GM12873 (cell line): ENCODE measurements around the gene ST8SIA2.

Experiments
- TF ChIP-seq, protein P1 (sequence below): IDR thresholded peaks from 2 replicates; pipeline ENCODE4 v1.5.1; 2012; ENCODE audit warnings: low read depth, mild to moderate bottlenecking, moderate library complexity, low read length, control low read depth; ENCODE audit not compliant: insufficient read depth; ENCODE audit errors: missing control alignments

ST8SIA2 gene

DNA sequence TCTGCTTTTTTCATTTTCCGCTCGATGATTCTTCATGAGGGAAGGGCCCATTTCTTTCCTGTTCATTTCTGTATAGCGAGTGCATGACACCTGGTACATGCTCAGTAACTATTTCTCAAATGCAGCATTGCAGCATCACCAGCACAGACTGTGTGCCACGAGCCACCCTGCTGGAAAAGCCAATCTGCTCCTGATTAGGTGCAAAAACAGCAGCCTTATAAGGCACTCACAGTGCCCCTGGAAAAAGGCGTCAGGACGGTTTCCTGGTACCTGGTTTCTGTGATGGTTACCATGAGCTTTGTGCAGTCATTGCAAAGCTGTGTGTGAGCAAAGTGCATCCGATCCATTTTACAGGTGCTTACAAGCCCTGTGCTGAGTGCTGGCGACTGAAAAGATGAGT lies 15.8 kb downstream of the ST8SIA2 start:
- TF ChIP-seq, protein P1, sequence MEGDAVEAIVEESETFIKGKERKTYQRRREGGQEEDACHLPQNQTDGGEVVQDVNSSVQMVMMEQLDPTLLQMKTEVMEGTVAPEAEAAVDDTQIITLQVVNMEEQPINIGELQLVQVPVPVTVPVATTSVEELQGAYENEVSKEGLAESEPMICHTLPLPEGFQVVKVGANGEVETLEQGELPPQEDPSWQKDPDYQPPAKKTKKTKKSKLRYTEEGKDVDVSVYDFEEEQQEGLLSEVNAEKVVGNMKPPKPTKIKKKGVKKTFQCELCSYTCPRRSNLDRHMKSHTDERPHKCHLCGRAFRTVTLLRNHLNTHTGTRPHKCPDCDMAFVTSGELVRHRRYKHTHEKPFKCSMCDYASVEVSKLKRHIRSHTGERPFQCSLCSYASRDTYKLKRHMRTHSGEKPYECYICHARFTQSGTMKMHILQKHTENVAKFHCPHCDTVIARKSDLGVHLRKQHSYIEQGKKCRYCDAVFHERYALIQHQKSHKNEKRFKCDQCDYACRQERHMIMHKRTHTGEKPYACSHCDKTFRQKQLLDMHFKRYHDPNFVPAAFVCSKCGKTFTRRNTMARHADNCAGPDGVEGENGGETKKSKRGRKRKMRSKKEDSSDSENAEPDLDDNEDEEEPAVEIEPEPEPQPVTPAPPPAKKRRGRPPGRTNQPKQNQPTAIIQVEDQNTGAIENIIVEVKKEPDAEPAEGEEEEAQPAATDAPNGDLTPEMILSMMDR: no peak

DNA sequence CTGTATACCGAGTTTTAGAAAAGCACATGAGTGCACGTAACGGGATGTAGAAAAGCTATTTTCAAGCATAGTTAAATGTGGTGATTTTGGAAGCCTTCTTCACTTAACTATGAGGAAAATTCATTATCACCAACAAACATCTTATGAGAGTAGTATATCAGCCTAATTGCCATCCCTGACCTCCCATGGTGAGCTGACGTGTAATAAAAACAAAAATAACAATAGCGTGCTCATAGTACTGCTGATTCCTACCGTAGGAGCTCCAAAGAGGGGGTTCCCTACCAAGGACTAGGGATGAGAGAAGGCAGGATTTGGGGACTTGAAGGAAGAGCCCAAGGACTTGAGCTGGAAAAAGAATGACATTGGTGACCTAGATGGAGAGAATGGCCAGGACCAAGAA lies 16.9 kb downstream of the ST8SIA2 start:
- TF ChIP-seq, protein P1: no peak

DNA sequence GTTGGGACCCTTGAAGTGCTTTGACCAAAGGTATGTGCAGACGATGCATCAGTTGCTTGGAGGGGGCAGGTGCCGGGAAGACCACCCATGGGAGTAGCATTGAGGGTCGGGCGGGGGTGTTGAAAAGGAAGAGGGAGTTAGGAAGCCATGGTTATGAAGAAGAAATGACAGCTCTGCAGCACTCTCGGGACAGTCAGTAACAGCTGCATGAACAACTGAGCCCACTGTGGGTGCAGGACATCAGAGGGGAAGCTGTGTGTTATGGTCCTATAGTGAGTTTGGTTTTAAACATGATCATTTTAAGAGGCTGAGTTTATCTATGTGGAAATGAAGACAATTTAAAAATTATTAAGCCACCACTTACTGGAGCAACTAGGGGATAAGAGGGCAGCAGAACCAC lies 17.6 kb downstream of the ST8SIA2 start:
- TF ChIP-seq, protein P1: no peak

DNA sequence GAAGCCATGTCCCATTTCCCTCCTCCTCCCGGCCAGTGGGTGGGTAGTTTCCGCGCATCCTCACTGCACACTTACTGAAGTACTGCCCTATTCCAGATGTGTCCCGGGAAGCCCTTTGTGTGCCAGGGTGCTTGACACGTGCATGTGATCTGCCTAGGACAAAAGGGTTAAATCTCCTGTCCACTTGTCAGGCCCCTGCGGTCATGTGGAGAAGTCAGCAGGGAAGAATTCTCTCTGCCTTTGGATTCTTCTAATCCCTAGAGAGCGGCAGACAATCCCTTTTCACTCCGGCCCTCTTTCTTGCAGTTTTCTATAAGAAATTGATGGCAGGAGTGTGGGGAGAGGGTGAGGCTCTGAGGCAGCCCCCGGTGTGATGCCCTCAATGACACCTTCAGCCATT lies 19.8 kb downstream of the ST8SIA2 start:
- TF ChIP-seq, protein P1: no peak

DNA sequence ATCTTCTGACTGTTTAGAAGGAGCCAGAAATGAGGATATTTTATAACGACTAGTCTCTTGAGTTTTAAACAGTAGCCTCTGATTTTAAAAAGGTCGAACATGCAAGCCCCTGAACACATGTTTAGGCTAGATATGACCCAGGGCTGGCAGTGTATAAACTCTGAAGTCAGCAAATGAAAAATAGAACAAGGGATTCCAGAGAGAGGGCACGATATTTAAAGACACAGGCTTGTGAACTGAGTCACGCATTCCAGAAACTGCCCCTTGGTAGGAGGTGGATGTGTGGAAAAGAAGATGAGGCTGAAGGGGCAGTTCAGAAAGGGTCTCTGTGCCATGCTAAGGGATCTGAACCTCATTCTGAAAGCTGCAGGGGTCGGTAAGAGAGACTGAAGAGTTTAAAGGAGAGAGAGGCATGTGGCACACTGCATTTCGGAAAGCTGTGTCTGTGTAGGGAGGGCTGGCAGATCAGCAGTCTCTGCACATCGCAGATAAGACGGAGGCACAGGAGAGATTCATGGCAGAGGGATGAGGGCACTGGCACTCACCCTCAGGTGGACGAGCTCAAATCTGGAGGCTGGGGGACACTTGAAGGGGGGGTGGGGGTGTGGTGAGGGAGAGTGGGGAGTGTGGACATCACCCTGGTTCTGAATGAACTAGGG lies 22.1 kb downstream of the ST8SIA2 start:
- TF ChIP-seq, protein P1: no peak

DNA sequence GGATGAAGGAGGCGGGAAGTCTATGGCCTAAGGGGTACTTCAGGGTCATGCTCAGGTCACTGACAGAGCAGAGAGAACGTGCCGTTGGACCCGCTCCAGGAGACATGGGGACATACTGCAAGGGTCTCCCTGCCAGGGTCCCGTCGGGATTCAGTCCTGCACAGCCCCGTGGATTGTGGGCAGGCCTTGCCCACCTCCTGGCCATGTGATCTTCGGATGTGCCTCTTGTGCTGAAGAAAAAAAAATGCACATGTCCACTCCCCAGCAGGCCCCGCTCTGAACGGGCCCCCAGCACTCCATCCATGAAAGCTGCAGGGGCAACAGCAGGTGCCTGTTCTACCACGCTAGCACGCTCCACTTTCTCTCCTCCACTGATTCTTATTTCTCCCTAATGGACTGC lies 22.9 kb downstream of the ST8SIA2 start:
- TF ChIP-seq, protein P1: no peak

DNA sequence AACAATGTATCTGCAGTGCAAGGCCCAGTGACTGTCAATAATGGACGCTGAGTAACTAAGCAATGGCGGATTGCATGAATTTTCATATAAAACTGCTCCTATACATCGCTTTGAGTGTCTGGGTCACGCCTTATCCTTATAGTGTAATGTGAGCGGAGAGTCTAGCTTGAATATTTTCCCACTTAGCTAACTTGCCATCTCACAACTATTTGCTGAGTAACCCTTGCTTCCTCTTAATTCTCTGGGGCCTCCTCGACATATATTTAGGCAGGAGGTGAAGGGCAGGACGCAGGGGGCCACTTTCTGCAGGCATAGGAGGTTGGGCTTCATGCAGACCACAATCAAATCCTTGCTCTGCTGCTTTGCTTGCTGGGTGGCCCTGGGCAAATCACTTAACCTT lies 24.0 kb downstream of the ST8SIA2 start:
- TF ChIP-seq, protein P1: no peak
